ENCODE results near the gene PRTFDC1. TPM values are rescaled to one million over a fixed set of nuclear protein-coding genes. Genes with fewer than 3 reads are reported as not detected.

Gene PRTFDC1
- total and polyA plus RNA-seq, 2 donors from 2014 or later = 3.8 to 6.1 TPM

DNA sequence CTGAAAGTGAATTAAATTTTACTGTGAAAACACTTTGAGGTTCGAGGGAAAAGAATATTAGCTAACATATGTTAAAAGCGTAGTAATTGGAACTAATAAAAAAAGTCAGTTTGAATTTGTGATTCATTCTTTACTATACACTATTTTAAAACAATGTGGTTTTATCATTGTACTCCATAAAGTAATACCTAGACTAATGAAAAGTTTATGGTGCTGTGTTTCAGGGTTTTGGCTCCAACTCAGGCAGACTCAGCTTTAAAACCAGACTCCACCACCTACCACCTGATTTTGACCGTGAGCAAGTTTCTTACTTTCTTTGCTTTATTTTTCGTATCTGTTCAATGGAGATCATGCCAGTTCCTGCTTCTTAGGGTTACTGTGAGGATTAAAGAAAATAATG is 9.2 kb upstream of the PRTFDC1 start:
- intact Hi-C loops (cut with DNase I) = no loop called here
- H3K27ac ChIP-seq (ENCODE audit: low read depth in 2 of 2, low read length in 2 of 2) = no peak overlapping the region
- H3K27me3 ChIP-seq (ENCODE audit: control insufficient read depth, insufficient read depth, low read length) = no peaks in the 10 kb centered on the region
- DNase-seq (peak in 1 of 5 donors; percentile 22), FAIRE-seq (no peak)
- H3K9me3 ChIP-seq (ENCODE audit: control insufficient read depth in 2 of 3, insufficient read depth in 1 of 3, low read length in 3 of 3) = no peaks in the 10 kb centered on the region
- H3K36me3 ChIP-seq (ENCODE audit: control insufficient read depth in 2 of 3, insufficient read depth in 3 of 3, low read length in 3 of 3) = no peaks in the 10 kb centered on the region
- TF ChIP-seq CTCF (IDR thresholded peaks at IDR 0.05; ENCODE audit: borderline replicate concordance, extremely low read depth, insufficient read depth) = no peak
- no peaks in the 10 kb centered on the region for H3K4me1 ChIP-seq (ENCODE audit: control insufficient read depth in 2 of 3, insufficient read depth in 2 of 3, low read depth in 1 of 3, low read length in 3 of 3)
- H3K4me3 ChIP-seq (ENCODE audit: low read length in 3 of 3) = no peak overlapping the region
- no peak overlapping the region for H3K9ac ChIP-seq (ENCODE audit: low read length in 3 of 3)

GRCh38 chr10:24959382-24959730 is 7.0 kb upstream of the PRTFDC1 start:
- H3K27ac ChIP-seq (ENCODE audit: low read depth in 2 of 2, low read length in 2 of 2) = no peak overlapping the region
- no peak overlapping the region for H3K4me3 ChIP-seq (ENCODE audit: low read length in 3 of 3)
- no peak for TF ChIP-seq CTCF (IDR thresholded peaks at IDR 0.05; ENCODE audit: borderline replicate concordance, extremely low read depth, insufficient read depth)
- H3K9me3 ChIP-seq (ENCODE audit: control insufficient read depth in 2 of 3, insufficient read depth in 1 of 3, low read length in 3 of 3) = no peaks in the 10 kb centered on the region
- no peak overlapping the region for H3K9ac ChIP-seq (ENCODE audit: low read length in 3 of 3)
- DNase-seq (no peak), FAIRE-seq (no peak)
- H3K36me3 ChIP-seq (ENCODE audit: control insufficient read depth in 2 of 3, insufficient read depth in 3 of 3, low read length in 3 of 3) = no peaks in the 10 kb centered on the region
- H3K27me3 ChIP-seq (ENCODE audit: control insufficient read depth, insufficient read depth, low read length) = no peaks in the 10 kb centered on the region
- intact Hi-C loops (cut with DNase I) = no loop called here
- H3K4me1 ChIP-seq (ENCODE audit: control insufficient read depth in 2 of 3, insufficient read depth in 2 of 3, low read depth in 1 of 3, low read length in 3 of 3) = no peaks in the 10 kb centered on the region

- Histone ChIP-seq H3K36me3 (ENCODE audit: control insufficient read depth in 2 of 3, insufficient read depth in 3 of 3, low read length in 3 of 3) (no peaks in the 10 kb centered on the region), H3K4me1 (ENCODE audit: control insufficient read depth in 2 of 3, insufficient read depth in 2 of 3, low read depth in 1 of 3, low read length in 3 of 3) (no peaks in the 10 kb centered on the region), H3K27ac (ENCODE audit: low read depth in 2 of 2, low read length in 2 of 2) (peak overlapping the region; percentile 38 to 60), H3K4me3 (ENCODE audit: low read length in 3 of 3) (no peak overlapping the region), H3K9ac (ENCODE audit: low read length in 3 of 3) (no peak overlapping the region), H3K9me3 (ENCODE audit: control insufficient read depth in 2 of 3, insufficient read depth in 1 of 3, low read length in 3 of 3) (no peaks in the 10 kb centered on the region), H3K27me3 (ENCODE audit: control insufficient read depth, insufficient read depth, low read length) (no peaks in the 10 kb centered on the region)
- DNase-seq (peak in 4 of 5 donors; percentile 55 to 96 (median 81)), FAIRE-seq (no peak)
- intact Hi-C loops (cut with DNase I) = no loop called here
- no peak for TF ChIP-seq CTCF (IDR thresholded peaks at IDR 0.05; ENCODE audit: borderline replicate concordance, extremely low read depth, insufficient read depth)
These were observed 6.4 kb upstream of the PRTFDC1 start for GRCh38 chr10:24958721-24959381.
